GM19025 (cell line): ENCODE results near the gene RFX8.
"Not testable (repeated sequence)": the region's sequence is repeated elsewhere in the genome, so short reads cannot be mapped to it uniquely, and the experiment has no call there.

Experiments
- ATAC-seq: cut with Tn5 transposase; IDR thresholded peaks from one replicate; pipeline ENCODE4 v1.9.1; 2021; ENCODE audit warnings: mild to moderate bottlenecking, low read depth, moderate library complexity; ENCODE audit not compliant: unreplicated experiment

The RFX8 gene

DNA sequence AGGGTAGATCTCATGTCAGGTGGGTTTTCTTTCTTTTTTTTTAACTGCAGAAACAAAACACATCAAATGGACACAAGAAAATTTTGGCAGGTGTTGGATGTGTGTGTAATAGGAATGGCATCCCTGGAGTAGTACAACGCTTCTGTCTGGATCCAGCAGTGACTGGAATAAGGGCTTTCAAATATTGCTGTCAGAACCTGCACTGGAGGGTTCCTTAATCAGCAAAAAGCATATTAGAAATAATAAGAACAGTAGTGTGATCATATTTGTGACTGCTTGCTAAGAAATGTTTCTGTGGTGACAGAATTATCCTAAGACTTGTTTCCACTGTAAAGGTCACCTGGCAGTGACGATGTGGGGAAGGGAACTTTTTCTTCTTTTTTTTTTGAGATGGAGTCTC lies 118.4 kb downstream of the RFX8 start:
- no peak for ATAC-seq

- no peak for ATAC-seq
Measured at GRCh38 chr2:101356055-101356454, 118.9 kb downstream of the RFX8 start.

DNA sequence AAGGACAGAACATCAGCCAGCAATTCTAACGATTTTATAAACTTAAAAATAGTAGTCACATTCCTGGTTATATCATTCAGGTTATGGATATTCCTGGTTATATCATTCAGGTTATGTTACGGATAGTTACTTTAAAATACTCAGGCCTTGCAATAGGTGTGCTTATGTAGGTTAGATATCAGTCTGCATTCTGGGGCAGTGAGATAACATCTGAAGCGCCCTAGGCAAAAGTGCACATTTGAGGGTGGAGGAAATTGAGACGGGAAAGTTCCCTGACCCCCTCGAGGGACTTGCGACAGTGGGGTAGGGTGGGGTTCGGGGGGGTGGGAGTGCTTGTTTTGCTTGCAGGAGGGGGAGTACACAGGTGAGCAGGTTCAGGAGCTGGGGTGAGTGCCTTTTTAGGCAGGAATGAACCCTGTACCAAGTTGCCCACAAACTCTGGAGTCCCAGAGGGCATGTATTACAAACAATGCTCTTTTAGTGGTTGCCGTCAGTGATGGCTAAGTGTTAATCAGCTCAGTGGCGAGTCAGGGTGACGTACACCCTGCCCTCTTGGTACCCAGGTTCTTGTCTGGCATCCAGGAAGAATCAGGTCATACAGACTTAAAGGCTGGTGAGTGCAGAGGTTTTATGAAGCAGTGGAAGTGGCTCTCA lies 119.4 kb downstream of the RFX8 start:
- no peak for ATAC-seq

DNA sequence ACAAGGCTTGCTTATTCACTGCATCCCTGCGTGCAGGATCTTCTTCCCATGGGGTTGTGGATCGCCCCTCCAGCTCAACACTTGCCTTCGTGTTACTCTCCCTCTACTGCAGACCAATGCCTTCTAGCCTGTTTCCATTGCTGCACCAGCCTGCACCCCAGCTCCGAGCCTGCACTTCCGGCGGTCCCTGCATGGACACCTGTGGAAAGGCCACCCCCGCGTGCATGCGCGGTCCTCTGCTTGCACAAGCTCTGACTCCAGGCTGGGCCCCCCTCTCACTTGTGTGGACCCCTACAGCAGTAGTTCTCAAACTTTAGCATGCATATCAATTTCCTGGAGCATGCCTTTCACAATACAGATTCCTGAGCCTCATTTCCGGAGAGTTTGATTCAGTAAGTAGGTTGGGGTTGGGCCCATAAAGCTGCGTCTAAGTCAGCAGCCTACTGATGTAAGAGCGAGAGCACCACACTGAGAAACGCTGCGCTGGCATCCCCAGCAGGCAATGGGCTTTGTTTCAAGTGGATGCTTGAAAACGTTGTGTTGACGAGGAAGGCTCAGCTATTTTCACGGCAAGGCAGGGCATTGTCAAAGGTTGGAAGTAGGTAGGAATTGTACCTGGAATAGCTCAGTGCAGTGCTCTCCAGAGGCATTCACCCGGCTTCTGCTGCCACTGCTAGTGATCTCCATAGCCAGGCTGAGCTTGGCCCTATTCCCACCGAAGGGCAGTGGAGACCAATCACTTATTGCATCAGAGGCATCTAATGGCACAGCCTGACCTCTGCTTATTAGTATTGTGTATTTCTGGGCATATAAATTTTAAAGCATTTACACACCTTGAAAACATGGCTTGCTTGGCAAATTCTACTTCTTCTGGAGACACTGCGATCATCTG lies 120.2 kb downstream of the RFX8 start:
- no peak for ATAC-seq

DNA sequence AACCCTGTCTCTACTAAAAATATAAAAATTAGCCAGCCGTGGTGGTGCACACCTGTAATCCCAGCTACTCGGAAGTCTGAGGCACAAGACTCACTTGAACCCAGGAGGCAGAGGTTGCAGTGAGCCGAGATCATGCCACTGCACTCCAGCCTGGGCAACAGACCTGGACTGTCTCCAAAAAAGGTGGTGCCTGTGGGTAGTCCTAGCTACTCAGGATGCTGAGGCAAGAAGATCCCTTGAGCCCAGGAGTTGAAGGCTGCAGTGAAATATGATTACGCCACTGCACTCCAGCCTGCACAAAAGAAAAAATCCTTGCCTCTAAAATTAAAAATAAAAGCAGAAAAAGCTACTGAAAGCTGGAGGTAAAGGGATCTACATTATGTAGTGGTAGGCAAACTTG lies 122.3 kb downstream of the RFX8 start:
- ATAC-seq = not testable (repeated sequence)

DNA sequence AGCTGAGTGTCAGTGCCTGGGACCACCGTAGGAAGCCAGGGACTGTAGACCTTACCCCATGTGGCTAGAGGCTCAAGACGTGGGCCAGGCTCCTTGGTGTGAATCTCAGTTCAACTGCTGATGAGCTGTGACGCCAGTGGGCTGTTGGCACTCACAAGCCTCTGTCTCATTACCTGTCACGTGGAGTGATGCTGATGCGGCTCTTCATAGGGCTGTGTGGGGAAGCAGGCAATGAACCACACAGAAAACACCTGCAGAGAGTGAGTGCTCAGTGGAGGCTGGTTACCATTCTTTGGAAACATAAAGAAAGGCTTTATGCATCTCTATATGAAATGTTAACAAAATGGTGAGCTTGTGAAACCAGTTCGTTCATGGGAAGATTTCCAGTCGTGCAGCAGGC lies 123.7 kb downstream of the RFX8 start:
- no peak for ATAC-seq

DNA sequence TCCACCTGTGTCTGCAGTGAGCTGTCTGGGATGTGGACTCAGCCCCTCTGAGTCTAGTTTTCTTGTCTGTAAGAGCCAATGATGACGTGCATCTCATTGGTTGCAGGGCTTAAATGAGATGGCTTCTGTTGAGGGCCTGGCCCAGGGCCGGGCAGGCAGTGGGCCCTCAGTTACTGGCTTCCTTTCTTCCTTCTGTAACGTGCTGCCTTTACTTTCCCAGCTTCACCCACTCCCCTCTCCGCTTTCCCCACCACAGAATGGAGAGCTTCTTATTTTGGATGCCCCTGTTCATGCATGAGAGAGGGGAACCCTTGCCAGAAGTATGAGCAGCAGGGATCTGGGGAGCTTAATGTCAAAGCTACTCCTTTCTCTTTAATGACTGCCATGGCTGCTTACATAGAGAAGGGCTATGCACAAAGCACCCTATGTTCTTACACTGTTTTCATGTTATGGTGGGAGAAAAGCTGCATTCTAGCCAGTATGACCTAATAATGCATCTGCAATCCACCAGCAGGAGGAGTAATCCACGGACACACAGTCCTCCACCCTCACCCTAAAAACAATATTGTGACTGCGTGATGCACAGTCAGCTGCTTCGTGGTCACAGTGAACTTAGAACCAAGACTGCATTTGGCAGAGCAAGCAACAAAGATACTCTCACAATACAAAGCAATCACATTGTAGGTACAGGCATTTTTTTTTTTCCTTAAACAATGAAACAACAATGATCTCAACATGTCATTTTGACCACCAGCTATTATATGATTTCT lies 124.8 kb downstream of the RFX8 start:
- no peak for ATAC-seq

DNA sequence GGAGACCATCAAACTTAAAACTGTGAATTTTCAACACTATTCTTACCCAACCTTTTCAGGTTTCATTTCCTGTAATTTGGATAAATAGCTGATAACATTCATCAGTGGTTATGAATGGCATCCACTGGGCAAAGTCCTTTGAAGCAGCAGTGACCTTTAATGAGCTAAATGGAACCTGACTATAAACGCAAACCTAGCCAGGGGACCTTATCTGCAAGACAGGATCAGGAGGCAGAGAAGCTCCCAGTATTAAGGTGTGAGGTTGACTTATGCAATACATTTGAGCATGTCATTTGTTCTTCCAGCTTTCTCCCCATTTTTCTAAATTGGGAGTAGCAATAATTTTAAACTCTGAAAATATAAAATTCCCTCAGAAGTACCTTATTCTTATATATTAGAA lies 126.0 kb downstream of the RFX8 start:
- no peak for ATAC-seq
